PC-9 (cell line): ENCODE measurements around the gene RNF186. TPM values are rescaled to one million over a fixed set of nuclear protein-coding genes. Genes with fewer than 3 reads are reported as not detected.
A peak's percentile ranks its signal among the peaks of the same experiment; 100 is the strongest.

Experiments
- BruUV-seq: library from RNA; stranded (reverse); fragments of 400-500 nt; replicated peaks from 2 replicates; lab custom pipeline; 2021; lab: Mats Ljungman, UMichigan
- CTCF ChIA-PET: fragments of 300-600 bp; sonication (Branson Sonifier 250); formaldehyde crosslinking; loops from one replicate; lab custom pipeline; 2022; ENCODE audit warnings: antibody characterized with exemption; lab: Charles Lee
- POLR2A ChIA-PET: fragments of 300-600 bp; sonication (Branson Sonifier 250); formaldehyde crosslinking; loops from one replicate; lab custom pipeline; 2022; ENCODE audit warnings: antibody characterized with exemption; ENCODE audit not compliant: unreplicated experiment; lab: Charles Lee
- DNase-seq, 2 experiments: peaks; one replicate each; pipeline versions ENCODE4 v3.0.0 to v3.0.0-alpha.2; 2015 to 2022; ENCODE audit warnings: mixed read lengths in 1 of 2
- H2AFZ ChIP-seq: fragments of 200-600 bp; sonication (generic); 2 replicates; pipeline ENCODE4 v1.8.1; 2017; ENCODE audit warnings: antibody characterized with exemption
- H3F3A ChIP-seq: fragments of 200-600 bp; sonication (generic); 2 replicates; pipeline ENCODE4 v1.8.1; 2017; ENCODE audit warnings: antibody characterized with exemption, mild to moderate bottlenecking, low read depth; ENCODE audit not compliant: insufficient read depth
- H3K27ac ChIP-seq: fragments of 200-600 bp; sonication (generic); 2 replicates; pipeline ENCODE4 v1.6.1; 2016; ENCODE audit warnings: mixed run types
- H3K27me3 ChIP-seq: fragments of 200-600 bp; sonication (generic); 2 replicates; pipeline ENCODE4 v1.6.1; 2016; ENCODE audit warnings: low read depth, mixed run types; ENCODE audit not compliant: insufficient read depth
- H3K36me3 ChIP-seq: fragments of 200-600 bp; sonication (generic); 2 replicates; pipeline ENCODE4 v1.6.1; 2016; ENCODE audit warnings: low read depth, mixed run types
- H3K4me1 ChIP-seq: fragments of 200-600 bp; sonication (generic); replicated peaks from 2 replicates; pipeline ENCODE4 v1.6.1; 2016; ENCODE audit warnings: mixed run types; ENCODE audit not compliant: insufficient read depth
- H3K4me2 ChIP-seq: fragments of 200-600 bp; sonication (generic); 2 replicates; pipeline ENCODE4 v1.6.1; 2017; ENCODE audit warnings: mixed run types
- H3K4me3 ChIP-seq: fragments of 200-600 bp; sonication (generic); 2 replicates; pipeline ENCODE4 v1.6.1; 2016; ENCODE audit warnings: mixed run types
- H3K79me2 ChIP-seq: fragments of 200-600 bp; sonication (generic); 2 replicates; pipeline ENCODE4 v1.6.1; 2017; ENCODE audit warnings: low read depth, mixed run types
- H3K9me2 ChIP-seq: fragments of 200-600 bp; sonication (generic); 2 replicates; pipeline ENCODE4 v1.8.1; 2017; ENCODE audit warnings: mild to moderate bottlenecking; ENCODE audit not compliant: insufficient read depth
- H3K9me3 ChIP-seq: fragments of 200-600 bp; sonication (generic); 2 replicates; pipeline ENCODE4 v1.8.1; 2016; ENCODE audit warnings: low read depth; ENCODE audit not compliant: insufficient read depth
- H4K20me1 ChIP-seq: fragments of 200-600 bp; sonication (generic); 2 replicates; pipeline ENCODE4 v1.8.1; 2017; ENCODE audit not compliant: insufficient read depth
- CTCF ChIP-seq: fragments of 200-600 bp; sonication (generic); conservative IDR thresholded peaks from 2 replicates; pipeline ENCODE4 v1.6.1; 2017; ENCODE audit warnings: mixed run types, antibody characterized with exemption, mild to moderate bottlenecking, moderate library complexity
- EZH2 ChIP-seq: fragments of 200-600 bp; sonication (generic); IDR thresholded peaks from 2 replicates; pipeline ENCODE4 v1.8.0; 2017; ENCODE audit warnings: antibody characterized with exemption, low read depth
- intact Hi-C: fragments of 100-400 bp; cut with micrococcal nuclease; formaldehyde crosslinking; loops from one replicate; pipeline ENCODE4 v1.10.0; 2022; ENCODE audit not compliant: unreplicated experiment
- total RNA-seq: library from RNA; stranded (reverse); gene quantifications from 2 replicates; pipeline ENCODE4 v1.2.3, GENCODE V29; 2021

RNF186 gene
- total RNA-seq, 1 experiment from 2014 or later, result not detected

- Histone ChIP-seq H3K79me2 (no peaks in the 10 kb centered on the region), H3F3A (no peaks in the 10 kb centered on the region), H2AFZ (no peak overlapping the region), H3K4me1 (no peaks in the 10 kb centered on the region; the same call in 1 of the 2 replicates), H3K9me3 (no peaks in the 10 kb centered on the region), H3K27me3 (no peaks in the 10 kb centered on the region), H3K4me2 (no peak overlapping the region), H3K27ac (no peak overlapping the region), H3K36me3 (no peaks in the 10 kb centered on the region), H4K20me1 (no peaks in the 10 kb centered on the region), H3K9me2 (no peaks in the 10 kb centered on the region), H3K4me3 (no peak overlapping the region)
- intact Hi-C loops, result no loop called here
- TF ChIP-seq CTCF (no peak), EZH2 (no peak)
- BruUV-seq, result no TSS peak
- ChIA-PET CTCF (no interaction called here), POLR2A (no interaction called here)
- DNase-seq, result no peak
Measured at GRCh38 chr1:19812875-19813642, 2.0 kb downstream of the RNF186 start.

GRCh38 chr1:19811206-19811851 is 3.8 kb downstream of the RNF186 start:
- CTCF ChIA-PET, result interaction anchor here (0.7 kb wide), 1 partner anchor 171 kb away, joined by 3 read pairs; no protein-coding TSS in a partner anchor
- no peaks in the 10 kb centered on the region for H4K20me1 ChIP-seq
- peak; percentile 58 for TF ChIP-seq CTCF
- no peak for TF ChIP-seq EZH2
- H3K27ac ChIP-seq, result no peak overlapping the region
- H3F3A ChIP-seq, result no peaks in the 10 kb centered on the region
- POLR2A ChIA-PET, result no interaction called here
- intact Hi-C loops, result loop anchor here (2.0 kb wide), 1 partner anchor 75 kb away; no protein-coding TSS in a partner anchor
- no peak overlapping the region for H2AFZ ChIP-seq
- H3K4me2 ChIP-seq, result no peak overlapping the region
- H3K4me1 ChIP-seq, result no peaks in the 10 kb centered on the region; the same call in 1 of the 2 replicates
- H3K79me2 ChIP-seq, result no peaks in the 10 kb centered on the region
- no TSS peak for BruUV-seq
- H3K9me3 ChIP-seq, result no peaks in the 10 kb centered on the region
- no peaks in the 10 kb centered on the region for H3K36me3 ChIP-seq
- no peaks in the 10 kb centered on the region for H3K9me2 ChIP-seq
- DNase-seq, result no peak
- H3K4me3 ChIP-seq, result no peak overlapping the region
- no peaks in the 10 kb centered on the region for H3K27me3 ChIP-seq

GRCh38 chr1:19809044-19809750 is 5.9 kb downstream of the RNF186 start:
- CTCF ChIA-PET, result no interaction called here
- Histone ChIP-seq H3K4me3 (no peak overlapping the region), H3K4me2 (no peak overlapping the region), H2AFZ (no peak overlapping the region), H3K9me3 (no peaks in the 10 kb centered on the region), H3K27ac (no peak overlapping the region), H3K27me3 (no peaks in the 10 kb centered on the region), H3K9me2 (no peaks in the 10 kb centered on the region), H3K4me1 (no peaks in the 10 kb centered on the region; the same call in 1 of the 2 replicates), H3K79me2 (no peaks in the 10 kb centered on the region), H3F3A (no peaks in the 10 kb centered on the region), H4K20me1 (no peaks in the 10 kb centered on the region), H3K36me3 (no peaks in the 10 kb centered on the region)
- peak in 1 of 2 experiments; percentile 33 for DNase-seq
- intact Hi-C loops, result loop anchor here (10.0 kb wide), 1 partner anchor 56 kb away; no protein-coding TSS in a partner anchor
- POLR2A ChIA-PET, result interaction anchor here (0.6 kb wide), 2 partner anchors 74 to 316 kb away, joined by 3 to 6 read pairs; no protein-coding TSS in a partner anchor
- BruUV-seq, result no TSS peak
- TF ChIP-seq CTCF (no peak), EZH2 (no peak)
